Naive thymus-derived CD4-positive, alpha-beta T cell (primary cell): Measurements from ENCODE around the gene RTN4R. TPM values are rescaled to one million over a fixed set of nuclear protein-coding genes. Genes with fewer than 3 reads are reported as not detected.

Source experiments
- ATAC-seq: fragments of 150-1000 bp; cut with Tn5 transposase; 2 replicates; pipeline ENCODE4 v1.10.0; 2021; ENCODE audit warnings: mild to moderate bottlenecking, moderate library complexity
- CTCF ChIA-PET: fragments of 350-600 bp; sonication (Branson Sonifier 250); formaldehyde crosslinking; loops from one replicate; lab custom pipeline; 2021; ENCODE audit warnings: antibody characterized with exemption; lab: Charles Lee
- POLR2A ChIA-PET: fragments of 350-600 bp; sonication (Branson Sonifier 250); formaldehyde crosslinking; loops from one replicate; lab custom pipeline; 2021; ENCODE audit warnings: antibody characterized with exemption, inconsistent platforms; lab: Charles Lee
- DNase-seq, 9 donors: peaks; one replicate each; pipeline versions ENCODE4 v3.0.0 to v3.0.0-alpha.2; 2020 to 2022; ENCODE audit warnings: mixed read lengths in 1 of 9
- H3K27ac ChIP-seq: one replicate; pipeline ENCODE4 v1.7.0; 2013; ENCODE audit warnings: mild to moderate bottlenecking, low read depth, low read length, moderate library complexity
- H3K27me3 ChIP-seq, 2 donors: one replicate each; pipeline ENCODE4 v1.7.0; 2013; ENCODE audit warnings: low read length in 2 of 2, mild to moderate bottlenecking in 2 of 2, moderate library complexity in 2 of 2; ENCODE audit not compliant: control insufficient read depth in 2 of 2, insufficient read depth in 2 of 2
- H3K36me3 ChIP-seq, 3 experiments: 1 replicate in 2 of 3; 2 replicates in 1 of 3; pipeline ENCODE4 v1.7.0; 2013; ENCODE audit warnings: low read length in 3 of 3, mild to moderate bottlenecking in 3 of 3, moderate library complexity in 1 of 3; ENCODE audit not compliant: insufficient read depth in 3 of 3, control insufficient read depth in 2 of 3
- H3K4me1 ChIP-seq, 2 donors: one replicate each; pipeline ENCODE4 v1.7.0; 2013; ENCODE audit warnings: low read length in 2 of 2, mild to moderate bottlenecking in 2 of 2, moderate library complexity in 1 of 2; ENCODE audit not compliant: control insufficient read depth in 2 of 2, insufficient read depth in 2 of 2
- H3K4me3 ChIP-seq: 2 replicates; pipeline ENCODE4 v1.7.0; 2013; ENCODE audit warnings: mild to moderate bottlenecking, low read length
- H3K9me3 ChIP-seq, 3 experiments: 1 replicate in 2 of 3; 2 replicates in 1 of 3; pipeline ENCODE4 v1.7.0; 2013; ENCODE audit warnings: low read length in 3 of 3; ENCODE audit not compliant: control insufficient read depth in 2 of 3
- H3K27ac Mint-ChIP-seq, 9 donors: one replicate each; pipeline ENCODE4 v1.8.0; 2020 to 2022; ENCODE audit warnings: mixed read lengths in 9 of 9, mild to moderate bottlenecking in 8 of 9, moderate library complexity in 5 of 9, inconsistent platforms in 2 of 9
- H3K27me3 Mint-ChIP-seq, 5 donors: one replicate each; pipeline ENCODE4 v1.8.0; 2021 to 2022; ENCODE audit warnings: mixed read lengths in 5 of 5, mild to moderate bottlenecking in 1 of 5
- H3K36me3 Mint-ChIP-seq, 5 donors: one replicate each; pipeline ENCODE4 v1.8.0; 2020 to 2022; ENCODE audit warnings: mixed read lengths in 5 of 5, mild to moderate bottlenecking in 3 of 5, inconsistent platforms in 1 of 5
- H3K4me1 Mint-ChIP-seq, 7 donors: one replicate each; pipeline ENCODE4 v1.8.0; 2020 to 2022; ENCODE audit warnings: mixed read lengths in 7 of 7, mild to moderate bottlenecking in 3 of 7, inconsistent platforms in 1 of 7
- H3K4me3 Mint-ChIP-seq, 10 donors: one replicate each; pipeline ENCODE4 v1.8.0; 2020 to 2022; ENCODE audit warnings: mild to moderate bottlenecking in 10 of 10, mixed read lengths in 10 of 10, moderate library complexity in 6 of 10, inconsistent platforms in 2 of 10
- H3K9me3 Mint-ChIP-seq, 11 donors: one replicate each; pipeline ENCODE4 v1.8.0; 2020 to 2022; ENCODE audit warnings: mixed read lengths in 11 of 11, mild to moderate bottlenecking in 4 of 11, inconsistent platforms in 1 of 11, moderate library complexity in 1 of 11
- intact Hi-C, 2 donors: fragments of 100-400 bp; cut with micrococcal nuclease; formaldehyde crosslinking; loops; one replicate each; pipeline ENCODE4 v1.15.1; 2023
- polyA plus RNA-seq, 2 donors: library from polyadenylated mRNA; unstranded; fragments of 300-500 nt; fragmentation: Illumina TruSeq; gene quantifications; one replicate each; pipeline ENCODE4 v1.2.3, GENCODE V29; 2021
- total RNA-seq, 6 experiments: library from RNA in 5 of 6; stranded (reverse) in 5 of 6; gene quantifications; 1 replicate in 5 of 6; 2 replicates in 1 of 6; pipeline ENCODE4 v1.2.3 and lab custom pipeline; 2021 to 2026

RTN4R gene
- total and polyA plus RNA-seq, 7 experiments from 2014 or later, result 0.98 to 2.9 (median 2.0) TPM

DNA sequence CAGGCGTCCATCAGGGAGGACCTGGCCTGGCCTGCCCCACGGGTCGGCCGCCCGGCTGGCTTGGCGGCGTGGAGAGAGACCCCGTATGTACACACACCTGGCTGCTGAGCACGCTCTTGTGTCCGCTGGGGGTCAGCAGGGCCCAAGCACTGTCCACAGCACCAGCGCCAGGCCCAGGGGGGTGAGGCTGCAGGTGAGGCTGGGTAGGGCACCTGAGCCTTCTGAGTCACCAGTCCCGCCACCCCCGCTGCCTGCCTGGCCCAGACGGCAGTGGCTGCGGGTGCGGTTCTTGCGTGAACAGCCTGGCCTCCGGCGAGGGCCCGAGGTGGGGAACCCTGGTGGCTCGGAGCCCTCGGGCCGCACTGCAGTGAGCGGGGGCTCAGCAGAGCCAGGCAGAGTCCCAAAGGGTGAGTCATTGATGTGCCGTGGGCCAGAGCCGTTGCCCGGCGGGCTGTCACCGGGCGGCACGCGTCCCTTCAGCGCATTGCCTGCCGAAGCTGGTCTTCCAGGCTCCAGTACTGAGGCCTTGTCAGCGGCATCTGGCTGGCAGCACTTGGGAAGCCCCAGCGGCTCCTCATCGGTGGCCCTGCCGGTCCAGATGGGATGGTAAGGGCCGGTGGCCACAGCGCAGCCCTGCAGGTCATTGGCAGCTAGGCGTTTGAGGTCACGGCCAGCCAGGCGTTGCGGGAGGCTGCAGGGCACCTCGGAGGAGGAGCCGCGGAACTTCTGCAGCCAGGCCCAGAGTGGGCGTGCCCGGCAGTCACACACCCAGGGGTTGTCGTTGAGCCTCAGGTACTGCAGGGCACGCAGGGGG lies 26.3 kb downstream of the RTN4R start:
- H3K4me3 Mint-ChIP-seq, result peak overlapping the region; percentile 55 to 88 (median 78)
- no peaks in the 10 kb centered on the region for H3K27me3 Mint-ChIP-seq
- no peaks in the 10 kb centered on the region for H3K9me3 ChIP-seq
- no peak for DNase-seq
- no peaks in the 10 kb centered on the region for H3K36me3 ChIP-seq
- intact Hi-C loops, result loop anchor here in 1 of 2 donors (2.0 kb wide), 1 partner anchor 79 kb away; the partner anchor contains the start of gene DGCR6L
- no peak for ATAC-seq
- H3K27ac ChIP-seq, result no peak overlapping the region
- H3K4me1 ChIP-seq, result peaks cover 59 to 86% of the 10 kb centered on the region in 2 donors
- H3K4me3 ChIP-seq, result no peak overlapping the region
- H3K36me3 Mint-ChIP-seq, result no peaks in the 10 kb centered on the region
- CTCF ChIA-PET, result no interaction called here
- peak overlapping the region in 8 of 9 donors; percentile 60 to 98 (median 90) for H3K27ac Mint-ChIP-seq
- no peaks in the 10 kb centered on the region for H3K27me3 ChIP-seq
- peaks cover 29 to 67% (median 35%) of the 10 kb centered on the region in 7 donors for H3K4me1 Mint-ChIP-seq
- POLR2A ChIA-PET, result interaction anchor here (0.7 to 4.0 kb wide), 3 partner anchors 31 to 153 kb away, joined by 3 to 30 read pairs (median 5); no protein-coding TSS in a partner anchor
- no peaks in the 10 kb centered on the region for H3K9me3 Mint-ChIP-seq

GRCh38 chr22:20240900-20241299 lies 27.2 kb downstream of the RTN4R start:
- ATAC-seq, result no peak
- Histone ChIP-seq H3K9me3 (no peaks in the 10 kb centered on the region), H3K27ac (no peak overlapping the region), H3K36me3 (no peaks in the 10 kb centered on the region), H3K27me3 (no peaks in the 10 kb centered on the region), H3K4me1 (peaks cover 55 to 82% of the 10 kb centered on the region in 2 donors), H3K4me3 (no peak overlapping the region)
- intact Hi-C loops, result no loop called here
- ChIA-PET POLR2A (interaction anchor here (0.7 kb wide), 1 partner anchor 154 kb away, joined by 3 read pairs; no protein-coding TSS in a partner anchor), CTCF (no interaction called here)
- Mint-ChIP-seq H3K4me3 (peak overlapping the region in 3 of 10 donors; percentile 13 to 43 (median 35)), H3K27me3 (no peaks in the 10 kb centered on the region), H3K4me1 (peaks cover 28 to 68% (median 36%) of the 10 kb centered on the region in 7 donors), H3K36me3 (no peaks in the 10 kb centered on the region), H3K27ac (peak overlapping the region in 4 of 9 donors; percentile 25 to 69 (median 58)), H3K9me3 (no peaks in the 10 kb centered on the region)
- no peak for DNase-seq

DNA sequence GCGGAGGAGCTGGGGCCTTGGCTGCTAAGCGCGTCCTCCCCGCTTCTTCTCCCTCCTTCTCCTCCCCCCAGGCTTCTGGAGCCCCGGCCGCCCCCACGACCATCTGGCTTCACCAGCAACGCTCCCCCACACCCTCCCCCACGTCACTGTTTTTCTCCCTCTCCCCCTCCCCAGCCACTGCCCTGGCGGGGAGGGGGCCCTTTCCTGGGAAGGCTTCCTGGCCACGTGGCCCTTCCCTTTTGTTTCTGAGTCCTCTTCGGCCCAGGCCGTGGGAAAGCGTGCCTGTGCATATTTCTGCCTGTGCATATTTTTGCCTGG lies 27.7 kb downstream of the RTN4R start:
- H3K4me1 ChIP-seq, result peaks cover 50 to 77% of the 10 kb centered on the region in 2 donors

DNA sequence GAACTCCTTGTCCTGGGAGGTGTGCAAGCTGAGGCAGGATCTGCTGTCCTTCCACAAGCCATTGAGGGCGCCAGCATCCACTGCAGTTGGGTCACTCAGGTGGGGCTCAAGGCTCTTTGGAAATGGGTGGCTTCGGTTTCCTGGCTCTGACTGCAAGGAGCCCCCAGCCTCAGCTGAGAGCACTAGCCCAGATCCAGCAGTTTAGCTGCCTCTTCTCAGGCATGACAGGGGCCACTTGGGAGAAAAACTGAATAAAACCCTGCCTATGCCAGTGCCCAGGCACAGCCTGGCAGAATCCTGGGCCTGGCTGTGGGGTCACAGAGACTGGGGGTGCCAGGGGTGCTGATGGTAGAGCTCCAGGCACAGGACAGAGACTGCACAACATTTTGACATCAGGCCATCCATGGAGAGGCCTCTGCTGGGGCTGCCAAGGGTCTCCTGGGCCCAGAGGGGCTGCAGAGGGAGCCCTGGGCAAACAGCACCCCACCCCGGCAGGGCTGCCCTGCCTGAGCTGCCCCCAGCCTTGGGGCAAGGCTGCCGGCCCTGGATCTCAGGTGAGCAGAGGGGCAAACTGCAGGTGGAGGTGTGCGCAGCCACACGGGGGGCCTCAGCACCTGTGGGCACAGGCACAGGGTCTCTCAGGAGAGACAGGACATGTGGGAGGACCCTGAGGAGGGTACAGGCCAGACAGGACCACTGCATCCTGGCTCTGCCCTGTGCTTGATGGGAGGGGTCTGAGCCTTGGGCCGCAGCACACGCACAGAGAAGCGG lies 28.3 kb downstream of the RTN4R start:
- ATAC-seq (no peak), DNase-seq (no peak)
- H3K9me3 ChIP-seq, result no peaks in the 10 kb centered on the region
- Mint-ChIP-seq H3K27me3 (no peaks in the 10 kb centered on the region), H3K4me1 (peaks cover 20 to 61% (median 25%) of the 10 kb centered on the region in 7 donors), H3K27ac (peak overlapping the region in 8 of 9 donors; percentile 44 to 91 (median 77)), H3K9me3 (no peaks in the 10 kb centered on the region), H3K4me3 (peak overlapping the region in 3 of 10 donors; percentile 11 to 37 (median 35)), H3K36me3 (no peaks in the 10 kb centered on the region)
- H3K4me1 ChIP-seq, result peaks cover 45 to 72% of the 10 kb centered on the region in 2 donors
- no peak overlapping the region for H3K4me3 ChIP-seq
- peak overlapping the region; percentile 49 for H3K27ac ChIP-seq
- no peaks in the 10 kb centered on the region for H3K27me3 ChIP-seq
- intact Hi-C loops, result no loop called here
- H3K36me3 ChIP-seq, result no peaks in the 10 kb centered on the region
- POLR2A ChIA-PET, result no interaction called here
- CTCF ChIA-PET, result no interaction called here

More for the DNA sequence above, 27.7 kb downstream of the RTN4R start:
- ATAC-seq (no peak), DNase-seq (no peak)
- Histone ChIP-seq H3K9me3 (no peaks in the 10 kb centered on the region), H3K4me3 (no peak overlapping the region), H3K27me3 (no peaks in the 10 kb centered on the region), H3K36me3 (no peaks in the 10 kb centered on the region), H3K27ac (peak overlapping the region; percentile 49)
- no peaks in the 10 kb centered on the region for H3K36me3 Mint-ChIP-seq
- H3K27me3 Mint-ChIP-seq, result no peaks in the 10 kb centered on the region
- intact Hi-C loops, result no loop called here
- no peaks in the 10 kb centered on the region for H3K9me3 Mint-ChIP-seq
- POLR2A ChIA-PET, result no interaction called here
- H3K4me3 Mint-ChIP-seq, result peak overlapping the region in 2 of 10 donors; percentile 35 to 43
- H3K4me1 Mint-ChIP-seq, result peaks cover 24 to 66% (median 31%) of the 10 kb centered on the region in 7 donors
- H3K27ac Mint-ChIP-seq, result peak overlapping the region in 5 of 9 donors; percentile 55 to 91 (median 69)
- CTCF ChIA-PET, result no interaction called here

GRCh38 chr22:20238901-20239675 lies 29.0 kb downstream of the RTN4R start:
- Mint-ChIP-seq H3K9me3 (no peaks in the 10 kb centered on the region), H3K4me3 (peak overlapping the region in 5 of 10 donors; percentile 23 to 50 (median 37)), H3K4me1 (peaks cover 14 to 53% (median 18%) of the 10 kb centered on the region in 7 donors), H3K36me3 (no peaks in the 10 kb centered on the region), H3K27ac (peak overlapping the region; percentile 44 to 88 (median 80)), H3K27me3 (no peaks in the 10 kb centered on the region)
- H3K27me3 ChIP-seq, result no peaks in the 10 kb centered on the region
- peak overlapping the region; percentile 49 for H3K27ac ChIP-seq
- no peak overlapping the region for H3K4me3 ChIP-seq
- H3K4me1 ChIP-seq, result peaks cover 37 to 65% of the 10 kb centered on the region in 2 donors
- CTCF ChIA-PET, result interaction anchor here (1.6 kb wide), 1 partner anchor 8 kb away, joined by 6 read pairs; no protein-coding TSS in a partner anchor
- H3K36me3 ChIP-seq, result no peaks in the 10 kb centered on the region
- H3K9me3 ChIP-seq, result no peaks in the 10 kb centered on the region
- intact Hi-C loops, result loop anchor here (1.0 kb wide), 3 partner anchors 33 to 82 kb away; no protein-coding TSS in a partner anchor
- no peak for ATAC-seq
- DNase-seq, result no peak
- POLR2A ChIA-PET, result interaction anchor here (0.7 to 2.2 kb wide), 5 partner anchors 10 to 60 kb away, joined by 3 to 7 read pairs (median 3); no protein-coding TSS in a partner anchor
